ENCODE measurements around the gene CACNA2D3. TPM values are rescaled to one million over a fixed set of nuclear protein-coding genes. Genes with fewer than 3 reads are reported as not detected.

CACNA2D3 gene
- total RNA-seq, 1 donor from 2014 or later, result not detected

- H3K9ac ChIP-seq, result no peak overlapping the region
- H3K27ac ChIP-seq, result no peak overlapping the region
- no peaks in the 10 kb centered on the region for H3K79me2 ChIP-seq (ENCODE audit: low read depth)
- H3K27me3 ChIP-seq, result no peaks in the 10 kb centered on the region
- no peak overlapping the region for H3K4me3 ChIP-seq
- Mint-ChIP-seq H3K4me1 (no peaks in the 10 kb centered on the region), H3K36me3 (no peaks in the 10 kb centered on the region), H3K27me3 (ENCODE audit: insufficient read depth, low read depth) (peaks cover 4% of the 10 kb centered on the region), H3K4me3 (no peak overlapping the region), H3K27ac (no peak overlapping the region), H3K9me3 (peaks cover 4% of the 10 kb centered on the region)
- no peaks in the 10 kb centered on the region for H3K36me3 ChIP-seq
- DNase-seq (ENCODE audit: low spot score), result no peak
- no peak for TF ChIP-seq EZH2 (IDR thresholded peaks at IDR 0.05)
- TF ChIP-seq CTCF (IDR thresholded peaks at IDR 0.05), result no peak
- TF ChIP-seq EZH2phosphoT487 (IDR thresholded peaks at IDR 0.05), result no peak
- H3K4me2 ChIP-seq, result no peak overlapping the region
- no peaks in the 10 kb centered on the region for H4K20me1 ChIP-seq (ENCODE audit: low read depth)
- H3K4me1 ChIP-seq, result no peaks in the 10 kb centered on the region
- H3K9me3 ChIP-seq (ENCODE audit: low read depth), result no peaks in the 10 kb centered on the region
- no peak overlapping the region for H2AFZ ChIP-seq (replicated peaks)
- H3F3A ChIP-seq (ENCODE audit: low read depth), result no peaks in the 10 kb centered on the region
These were observed 967.9 kb downstream of the CACNA2D3 start for GRCh38 chr3:55090291-55090690.

GRCh38 chr3:55090746-55091145, 968.4 kb downstream of the CACNA2D3 start:
- no peak overlapping the region for H3K4me3 ChIP-seq
- H3K27me3 ChIP-seq, result no peaks in the 10 kb centered on the region
- Mint-ChIP-seq H3K9me3 (peaks cover 4% of the 10 kb centered on the region), H3K27me3 (ENCODE audit: insufficient read depth, low read depth) (peaks cover 4% of the 10 kb centered on the region), H3K27ac (no peak overlapping the region), H3K4me3 (no peak overlapping the region), H3K36me3 (no peaks in the 10 kb centered on the region), H3K4me1 (no peaks in the 10 kb centered on the region)
- no peaks in the 10 kb centered on the region for H3F3A ChIP-seq (ENCODE audit: low read depth)
- H3K4me2 ChIP-seq, result no peak overlapping the region
- H3K36me3 ChIP-seq, result no peaks in the 10 kb centered on the region
- no peak overlapping the region for H3K9ac ChIP-seq
- no peaks in the 10 kb centered on the region for H4K20me1 ChIP-seq (ENCODE audit: low read depth)
- DNase-seq (ENCODE audit: low spot score), result no peak
- H3K27ac ChIP-seq, result no peak overlapping the region
- H3K4me1 ChIP-seq, result no peaks in the 10 kb centered on the region
- no peak for TF ChIP-seq CTCF (IDR thresholded peaks at IDR 0.05)
- no peak for TF ChIP-seq EZH2 (IDR thresholded peaks at IDR 0.05)
- no peak for TF ChIP-seq EZH2phosphoT487 (IDR thresholded peaks at IDR 0.05)
- no peaks in the 10 kb centered on the region for H3K79me2 ChIP-seq (ENCODE audit: low read depth)
- H2AFZ ChIP-seq (replicated peaks), result no peak overlapping the region
- H3K9me3 ChIP-seq (ENCODE audit: low read depth), result no peaks in the 10 kb centered on the region

- H3K9me3 ChIP-seq (ENCODE audit: low read depth), result no peaks in the 10 kb centered on the region
- H3K27me3 ChIP-seq, result no peaks in the 10 kb centered on the region
- no peaks in the 10 kb centered on the region for H3K79me2 ChIP-seq (ENCODE audit: low read depth)
- peaks cover 4% of the 10 kb centered on the region for H3K27me3 Mint-ChIP-seq (ENCODE audit: insufficient read depth, low read depth)
- H3K36me3 ChIP-seq, result no peaks in the 10 kb centered on the region
- H3K9me3 Mint-ChIP-seq, result peaks cover 4% of the 10 kb centered on the region
- no peaks in the 10 kb centered on the region for H3F3A ChIP-seq (ENCODE audit: low read depth)
- H3K27ac Mint-ChIP-seq, result no peak overlapping the region
- H3K27ac ChIP-seq, result no peak overlapping the region
- no peaks in the 10 kb centered on the region for H3K4me1 ChIP-seq
- DNase-seq (ENCODE audit: low spot score), result no peak
- no peak overlapping the region for H3K9ac ChIP-seq
- no peak overlapping the region for H3K4me3 Mint-ChIP-seq
- H4K20me1 ChIP-seq (ENCODE audit: low read depth), result no peaks in the 10 kb centered on the region
- no peaks in the 10 kb centered on the region for H3K4me1 Mint-ChIP-seq
- no peak overlapping the region for H3K4me2 ChIP-seq
- no peak overlapping the region for H3K4me3 ChIP-seq
- TF ChIP-seq CTCF (IDR thresholded peaks at IDR 0.05) (no peak), EZH2phosphoT487 (IDR thresholded peaks at IDR 0.05) (no peak), EZH2 (IDR thresholded peaks at IDR 0.05) (no peak)
- H2AFZ ChIP-seq (replicated peaks), result no peak overlapping the region
- H3K36me3 Mint-ChIP-seq, result no peaks in the 10 kb centered on the region
These were observed 969.3 kb downstream of the CACNA2D3 start for GRCh38 chr3:55091381-55092225.
